Upper lobe of left lung (tissue), 4 donors: ENCODE results near the gene KRR1.

Experiments used
- POLR2A ChIP-seq, 4 donors: fragments of 450-650 bp; IDR thresholded peaks; one replicate each; pipeline ENCODE4 v1.5.1; 2016 to 2017; ENCODE audit warnings: antibody characterized with exemption in 4 of 4, mild to moderate bottlenecking in 2 of 4
- POLR2AphosphoS5 ChIP-seq, 2 donors: sonication (generic); formaldehyde crosslinking; IDR thresholded peaks; one replicate each; pipeline ENCODE4 v1.5.1; 2017; ENCODE audit warnings: antibody characterized with exemption in 2 of 2
- TF ChIP-seq, protein P1 (sequence below), 6 experiments: fragments of 450-650 bp in 4 of 6; fragments of 200-600 bp in 2 of 6; sonication (generic) in 2 of 6; IDR thresholded peaks; one replicate each; pipeline ENCODE4 v1.5.1; 2016 to 2019; ENCODE audit warnings: antibody characterized with exemption in 6 of 6

DNA sequence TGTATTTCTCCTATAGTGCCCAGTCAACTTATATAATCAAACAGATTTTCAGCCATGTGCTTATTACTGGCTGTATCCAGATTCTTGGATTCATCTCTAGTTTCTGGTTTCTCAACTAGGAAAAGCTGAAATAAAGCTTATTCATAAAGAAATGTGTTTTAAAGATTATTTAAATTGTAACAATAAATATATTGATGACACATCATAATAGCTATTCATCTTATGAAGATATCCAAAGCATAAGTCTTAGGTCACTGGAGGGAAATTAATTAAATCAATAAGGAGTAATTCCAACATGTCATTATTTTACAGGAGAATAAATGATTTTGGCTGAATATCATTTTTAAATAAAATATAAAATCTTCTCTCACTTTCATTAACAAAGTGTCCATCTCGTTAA is 32.1 kb upstream of the KRR1 start:
- TF ChIP-seq POLR2A (IDR thresholded peaks at IDR 0.05) (no peak), POLR2AphosphoS5 (IDR thresholded peaks at IDR 0.05) (no peak)
- TF ChIP-seq, protein P1, sequence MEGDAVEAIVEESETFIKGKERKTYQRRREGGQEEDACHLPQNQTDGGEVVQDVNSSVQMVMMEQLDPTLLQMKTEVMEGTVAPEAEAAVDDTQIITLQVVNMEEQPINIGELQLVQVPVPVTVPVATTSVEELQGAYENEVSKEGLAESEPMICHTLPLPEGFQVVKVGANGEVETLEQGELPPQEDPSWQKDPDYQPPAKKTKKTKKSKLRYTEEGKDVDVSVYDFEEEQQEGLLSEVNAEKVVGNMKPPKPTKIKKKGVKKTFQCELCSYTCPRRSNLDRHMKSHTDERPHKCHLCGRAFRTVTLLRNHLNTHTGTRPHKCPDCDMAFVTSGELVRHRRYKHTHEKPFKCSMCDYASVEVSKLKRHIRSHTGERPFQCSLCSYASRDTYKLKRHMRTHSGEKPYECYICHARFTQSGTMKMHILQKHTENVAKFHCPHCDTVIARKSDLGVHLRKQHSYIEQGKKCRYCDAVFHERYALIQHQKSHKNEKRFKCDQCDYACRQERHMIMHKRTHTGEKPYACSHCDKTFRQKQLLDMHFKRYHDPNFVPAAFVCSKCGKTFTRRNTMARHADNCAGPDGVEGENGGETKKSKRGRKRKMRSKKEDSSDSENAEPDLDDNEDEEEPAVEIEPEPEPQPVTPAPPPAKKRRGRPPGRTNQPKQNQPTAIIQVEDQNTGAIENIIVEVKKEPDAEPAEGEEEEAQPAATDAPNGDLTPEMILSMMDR (IDR thresholded peaks at IDR 0.05), result no peak
